ENCODE data around the gene IPO8. TPM values are rescaled to one million over a fixed set of nuclear protein-coding genes. Genes with fewer than 3 reads are reported as not detected.

The IPO8 gene
- total and polyA plus RNA-seq, 2 of the 8 experiments (the other 6 are each of a cell fraction or from before 2014, with no cell fraction given), result 7.2 to 59.8 TPM

DNA sequence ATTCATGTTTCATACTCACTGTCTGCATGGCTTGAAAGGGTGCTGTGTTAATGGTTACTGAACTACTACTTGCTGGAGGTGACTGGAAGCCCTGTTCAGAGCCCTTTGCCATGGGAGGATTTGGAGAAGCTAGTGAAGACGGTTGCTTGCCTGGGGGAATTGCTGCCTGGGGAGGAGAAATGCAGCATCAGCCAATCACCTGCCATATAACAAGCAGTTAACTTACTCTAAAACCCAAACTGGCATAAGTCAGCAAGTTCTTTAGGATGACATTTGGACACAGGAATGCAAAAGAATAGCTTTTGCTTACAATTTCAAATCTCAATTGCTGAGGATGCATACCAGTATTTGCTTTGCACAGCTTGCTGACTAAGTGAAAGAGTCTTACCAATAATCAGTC lies 23.4 kb upstream of the IPO8 start:
- Histone ChIP-seq H2BK120ac (replicated peaks; ENCODE audit: low read depth, low read length) (no peak overlapping the region), H3K18ac (ENCODE audit: extremely low read depth, low read length) (no peak overlapping the region), H2AK5ac (ENCODE audit: low read depth, low read length) (no peak overlapping the region), H4K91ac (replicated peaks; ENCODE audit: insufficient read length, low read length) (no peak overlapping the region), H3K27ac (ENCODE audit: low read depth, low read length) (no peak overlapping the region), H2BK15ac (ENCODE audit: low read length) (no peak overlapping the region), H3K23me2 (ENCODE audit: low read depth, low read length) (no peaks in the 10 kb centered on the region), H3K4me2 (ENCODE audit: insufficient read depth in 1 of 2, low read depth in 2 of 2, low read length in 2 of 2) (no peak overlapping the region), H3K23ac (ENCODE audit: insufficient read length) (no peak overlapping the region), H4K8ac (ENCODE audit: extremely low read depth, insufficient read depth, low read length) (no peak overlapping the region), H3K79me1 (ENCODE audit: low read depth, low read length) (no peaks in the 10 kb centered on the region), H3K36me3 (ENCODE audit: control insufficient read depth in 2 of 4, insufficient read depth in 4 of 4, low read length in 3 of 4) (peaks cover 4 to 74% (median 23%) of the 10 kb centered on the region in 4 experiments; a peak in 7 of 8 replicates), H3K4me1 (replicated peaks in 1 of 4; ENCODE audit: control insufficient read depth in 3 of 4, insufficient read depth in 4 of 4, low read length in 3 of 4) (no peaks in the 10 kb centered on the region), H3K14ac (ENCODE audit: insufficient read length) (no peak overlapping the region), H4K20me1 (replicated peaks in 1 of 2; ENCODE audit: control insufficient read depth in 1 of 2, insufficient read depth in 2 of 2, low read length in 2 of 2) (no peaks in the 10 kb centered on the region), H3K9me3 (ENCODE audit: insufficient read depth in 2 of 2, low read depth in 1 of 2, low read length in 1 of 2) (no peaks in the 10 kb centered on the region), H2BK5ac (ENCODE audit: low read depth, low read length) (no peak overlapping the region), H3K9ac (replicated peaks in 1 of 4; ENCODE audit: extremely low read depth in 1 of 4, low read depth in 3 of 4, low read length in 3 of 4) (no peak overlapping the region), H3K4me3 (ENCODE audit: extremely low read depth in 1 of 4, insufficient read depth in 2 of 4, low read depth in 3 of 4, low read length in 4 of 4) (no peak overlapping the region), H2BK20ac (ENCODE audit: low read length) (no peak overlapping the region), H2BK12ac (ENCODE audit: low read depth, low read length) (no peak overlapping the region), H3K27me3 (replicated peaks in 1 of 4; ENCODE audit: control insufficient read depth in 3 of 4, extremely low read depth in 1 of 4, insufficient read depth in 3 of 4, low read length in 3 of 4) (no peaks in the 10 kb centered on the region), H4K5ac (ENCODE audit: insufficient read length, low read depth, low read length) (no peak overlapping the region), H3K79me2 (ENCODE audit: control insufficient read depth in 1 of 2, insufficient read depth in 2 of 2, low read length in 2 of 2) (no peaks in the 10 kb centered on the region), H3K56ac (replicated peaks; ENCODE audit: insufficient read length, low read depth, low read length) (no peak overlapping the region), H3K4ac (replicated peaks; ENCODE audit: insufficient read length, low read depth, low read length) (no peak overlapping the region), H2AFZ (ENCODE audit: low read length) (no peak overlapping the region)
- DNase-seq (ENCODE audit: low read depth in 1 of 2, low spot score in 2 of 2), result no peak
- CTCF ChIA-PET (ENCODE audit: partially characterized antibody), result interaction anchor here (0.8 to 1.1 kb wide), 2 partner anchors 31 to 34 kb away, joined by 3 read pairs; no protein-coding TSS in a partner anchor
- FAIRE-seq, result no peak
- POLR2A ChIA-PET (ENCODE audit: partially characterized antibody), result no interaction called here
- TF ChIP-seq EP300 (IDR thresholded peaks at IDR 0.05; ENCODE audit: borderline replicate concordance in 1 of 2, low read depth in 2 of 2, low read length in 2 of 2) (no peak), RAD21 (IDR thresholded peaks at IDR 0.05 in 1 of 2, conservative IDR thresholded peaks at IDR 0.05 in 1 of 2; ENCODE audit: low read depth in 2 of 2, low read length in 2 of 2) (no peak), CBX5 (IDR thresholded peaks at IDR 0.05; ENCODE audit: low read depth, low read length) (no peak), EZH2 (IDR thresholded peaks at IDR 0.05; ENCODE audit: low read depth, low read length, severe bottlenecking) (no peak), SUZ12 (IDR thresholded peaks at IDR 0.05; ENCODE audit: low read length) (no peak), TAF1 (IDR thresholded peaks at IDR 0.05; ENCODE audit: low read depth, low read length) (no peak), POLR2AphosphoS5 (IDR thresholded peaks at IDR 0.05; ENCODE audit: low read depth, low read length) (no peak), HDAC6 (IDR thresholded peaks at IDR 0.05; ENCODE audit: low read depth, low read length) (no peak), NRF1 (IDR thresholded peaks at IDR 0.05; ENCODE audit: low read depth, low read length) (no peak)
- TF ChIP-seq, protein P1, sequence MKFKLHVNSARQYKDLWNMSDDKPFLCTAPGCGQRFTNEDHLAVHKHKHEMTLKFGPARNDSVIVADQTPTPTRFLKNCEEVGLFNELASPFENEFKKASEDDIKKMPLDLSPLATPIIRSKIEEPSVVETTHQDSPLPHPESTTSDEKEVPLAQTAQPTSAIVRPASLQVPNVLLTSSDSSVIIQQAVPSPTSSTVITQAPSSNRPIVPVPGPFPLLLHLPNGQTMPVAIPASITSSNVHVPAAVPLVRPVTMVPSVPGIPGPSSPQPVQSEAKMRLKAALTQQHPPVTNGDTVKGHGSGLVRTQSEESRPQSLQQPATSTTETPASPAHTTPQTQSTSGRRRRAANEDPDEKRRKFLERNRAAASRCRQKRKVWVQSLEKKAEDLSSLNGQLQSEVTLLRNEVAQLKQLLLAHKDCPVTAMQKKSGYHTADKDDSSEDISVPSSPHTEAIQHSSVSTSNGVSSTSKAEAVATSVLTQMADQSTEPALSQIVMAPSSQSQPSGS (IDR thresholded peaks at IDR 0.05; ENCODE audit: low read length), result no peak
- 89% methylated on average over 1 of the region's 1 CpG; no CpG with 5 or more reads in 1 of the 2 experiments for WGBS, 2 experiments (ENCODE audit: extremely low coverage in 1 of 2, insufficient coverage in 1 of 2, insufficient read length in 1 of 2, insufficient replicate concordance in 2 of 2, low coverage in 1 of 2, low lambda C conversion rate in 2 of 2, missing lambda C conversion rate in 1 of 2)
